ENCODE measurements around the gene GRB2. TPM values are rescaled to one million over a fixed set of nuclear protein-coding genes. Genes with fewer than 3 reads are reported as not detected.

Gene GRB2
- total RNA-seq, 4 donors from 2014 or later = 44.9 to 62.6 (median 58.7) TPM

DNA sequence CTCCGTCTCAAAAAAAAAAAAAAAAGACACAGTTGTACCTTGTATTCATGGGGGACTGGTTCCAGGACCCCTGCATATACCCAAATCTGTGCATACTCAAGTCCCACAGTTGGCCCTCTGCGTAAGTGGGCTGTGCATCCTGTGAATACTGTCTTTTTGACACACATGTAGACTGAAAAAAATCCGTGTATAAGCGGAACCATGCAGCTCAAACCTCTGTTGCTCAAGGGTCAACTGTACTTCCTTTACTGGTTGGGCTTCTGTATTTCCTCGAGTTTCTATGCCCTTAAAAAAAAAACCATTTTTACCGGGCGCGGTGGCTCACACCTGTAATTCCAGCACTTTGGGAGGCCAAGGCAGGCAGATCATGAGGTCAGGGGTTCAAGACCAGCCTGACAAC lies 52.3 kb downstream of the GRB2 start:
- no peaks in the 10 kb centered on the region for H3K36me3 ChIP-seq
- TF ChIP-seq, protein P1, sequence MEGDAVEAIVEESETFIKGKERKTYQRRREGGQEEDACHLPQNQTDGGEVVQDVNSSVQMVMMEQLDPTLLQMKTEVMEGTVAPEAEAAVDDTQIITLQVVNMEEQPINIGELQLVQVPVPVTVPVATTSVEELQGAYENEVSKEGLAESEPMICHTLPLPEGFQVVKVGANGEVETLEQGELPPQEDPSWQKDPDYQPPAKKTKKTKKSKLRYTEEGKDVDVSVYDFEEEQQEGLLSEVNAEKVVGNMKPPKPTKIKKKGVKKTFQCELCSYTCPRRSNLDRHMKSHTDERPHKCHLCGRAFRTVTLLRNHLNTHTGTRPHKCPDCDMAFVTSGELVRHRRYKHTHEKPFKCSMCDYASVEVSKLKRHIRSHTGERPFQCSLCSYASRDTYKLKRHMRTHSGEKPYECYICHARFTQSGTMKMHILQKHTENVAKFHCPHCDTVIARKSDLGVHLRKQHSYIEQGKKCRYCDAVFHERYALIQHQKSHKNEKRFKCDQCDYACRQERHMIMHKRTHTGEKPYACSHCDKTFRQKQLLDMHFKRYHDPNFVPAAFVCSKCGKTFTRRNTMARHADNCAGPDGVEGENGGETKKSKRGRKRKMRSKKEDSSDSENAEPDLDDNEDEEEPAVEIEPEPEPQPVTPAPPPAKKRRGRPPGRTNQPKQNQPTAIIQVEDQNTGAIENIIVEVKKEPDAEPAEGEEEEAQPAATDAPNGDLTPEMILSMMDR (IDR thresholded peaks at IDR 0.05) = no peak
- TF ChIP-seq POLR2AphosphoS5 (IDR thresholded peaks at IDR 0.05) = no peak
- no peaks in the 10 kb centered on the region for H3K9me3 ChIP-seq
- no peaks in the 10 kb centered on the region for H3K27me3 ChIP-seq
- no peak overlapping the region for H3K4me3 ChIP-seq
- no peak overlapping the region for H3K27ac ChIP-seq
- WGBS = 95% methylated on average over 8 of the region's 8 CpGs
- H3K4me1 ChIP-seq = peaks cover 17% of the 10 kb centered on the region
- no peak for DNase-seq (ENCODE audit: low spot score in 2 of 2)

DNA sequence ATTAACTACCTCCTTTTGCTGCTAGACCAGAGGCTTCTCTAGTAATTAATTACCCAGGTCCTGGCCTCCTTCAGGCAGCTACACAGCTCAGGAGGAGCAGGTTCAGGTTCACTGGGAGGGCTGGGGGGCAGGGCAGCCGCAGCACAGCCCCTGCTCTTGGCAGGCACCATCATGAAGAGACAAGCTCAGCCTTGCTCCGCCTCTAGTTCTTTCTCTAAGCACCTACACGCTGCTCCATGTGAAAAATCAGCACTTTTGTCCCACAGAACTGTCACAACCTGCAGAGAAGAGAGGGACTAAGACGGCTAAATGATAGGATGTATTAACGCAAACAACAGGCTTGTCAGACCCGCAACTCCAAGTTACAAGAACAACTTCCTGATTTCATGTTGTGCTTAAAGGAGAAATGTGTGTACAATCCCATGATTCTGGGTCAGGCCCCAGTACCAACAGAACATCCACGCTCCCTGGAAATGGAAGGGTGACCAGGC lies 53.4 kb downstream of the GRB2 start:
- H3K9me3 ChIP-seq = no peaks in the 10 kb centered on the region
- no peak overlapping the region for H3K27ac ChIP-seq
- no peaks in the 10 kb centered on the region for H3K27me3 ChIP-seq
- DNase-seq (ENCODE audit: low spot score in 2 of 2) = no peak
- H3K4me1 ChIP-seq = peaks cover 24% of the 10 kb centered on the region
- 25% methylated on average over 7 of the region's 7 CpGs for WGBS
- no peak overlapping the region for H3K4me3 ChIP-seq
- H3K36me3 ChIP-seq = no peaks in the 10 kb centered on the region
- TF ChIP-seq EP300 (IDR thresholded peaks at IDR 0.05) = no peak
- TF ChIP-seq, protein P1 (IDR thresholded peaks at IDR 0.05) = no peak
- TF ChIP-seq POLR2AphosphoS5 (IDR thresholded peaks at IDR 0.05) = no peak
- no peak for TF ChIP-seq POLR2A (IDR thresholded peaks at IDR 0.05)

DNA sequence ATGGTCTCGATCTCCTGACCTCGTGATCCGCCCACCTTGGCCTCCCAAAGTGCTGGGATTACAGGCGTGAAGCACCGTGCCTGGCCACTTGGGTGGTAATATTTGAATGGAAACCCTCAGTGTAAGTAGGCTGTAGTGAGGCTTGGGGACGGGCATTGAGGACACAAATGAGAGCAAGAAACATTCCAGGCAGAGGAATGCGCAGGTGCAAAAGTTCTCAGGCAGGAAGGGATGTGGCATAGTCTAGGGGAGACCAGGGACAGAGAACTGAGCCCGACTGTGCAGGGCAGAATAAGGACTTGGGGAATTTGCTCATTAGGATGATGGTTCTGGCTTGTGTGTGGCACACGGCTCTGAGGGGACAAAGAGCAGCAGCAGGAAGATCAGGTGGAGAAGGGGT lies 54.8 kb downstream of the GRB2 start:
- TF ChIP-seq EP300 (IDR thresholded peaks at IDR 0.05) = no peak
- TF ChIP-seq, protein P1 (IDR thresholded peaks at IDR 0.05) = no peak
- no peak for TF ChIP-seq POLR2AphosphoS5 (IDR thresholded peaks at IDR 0.05)
- no peak for TF ChIP-seq POLR2A (IDR thresholded peaks at IDR 0.05)
- no peak for DNase-seq (ENCODE audit: low spot score in 2 of 2)
- peaks cover 32% of the 10 kb centered on the region for H3K4me1 ChIP-seq
- H3K27ac ChIP-seq = no peak overlapping the region
- H3K9me3 ChIP-seq = no peaks in the 10 kb centered on the region
- H3K27me3 ChIP-seq = no peaks in the 10 kb centered on the region
- no peaks in the 10 kb centered on the region for H3K36me3 ChIP-seq
- 91% methylated on average over 9 of the region's 9 CpGs for WGBS
- no peak overlapping the region for H3K4me3 ChIP-seq

DNA sequence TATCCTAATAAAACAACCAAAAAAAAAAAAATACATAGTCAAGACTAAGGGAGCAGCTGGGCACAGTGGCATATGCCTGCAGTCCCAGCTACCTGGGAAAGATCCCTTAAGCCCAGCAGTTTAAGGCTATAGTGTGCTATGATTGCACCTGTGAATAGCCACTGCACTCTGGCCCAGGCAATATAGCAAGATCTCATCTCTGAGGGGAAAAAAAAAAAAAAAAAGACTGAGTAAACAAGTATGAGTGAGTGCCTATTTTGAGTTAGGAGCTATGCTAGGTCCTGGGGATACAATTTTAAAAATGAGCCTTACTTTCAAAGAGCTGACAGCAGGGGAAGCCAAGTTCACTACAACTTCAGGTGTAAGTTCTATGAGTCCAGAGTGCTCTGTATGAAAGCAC lies 55.4 kb downstream of the GRB2 start:
- no peaks in the 10 kb centered on the region for H3K9me3 ChIP-seq
- H3K27ac ChIP-seq = no peak overlapping the region
- no peak for DNase-seq (ENCODE audit: low spot score in 2 of 2)
- no peak overlapping the region for H3K4me3 ChIP-seq
- H3K4me1 ChIP-seq = peaks cover 36% of the 10 kb centered on the region
- H3K36me3 ChIP-seq = no peaks in the 10 kb centered on the region
- no peaks in the 10 kb centered on the region for H3K27me3 ChIP-seq
- TF ChIP-seq POLR2A (IDR thresholded peaks at IDR 0.05) (no peak), POLR2AphosphoS5 (IDR thresholded peaks at IDR 0.05) (no peak), EP300 (IDR thresholded peaks at IDR 0.05) (no peak)
- TF ChIP-seq, protein P1 (IDR thresholded peaks at IDR 0.05) = no peak

DNA sequence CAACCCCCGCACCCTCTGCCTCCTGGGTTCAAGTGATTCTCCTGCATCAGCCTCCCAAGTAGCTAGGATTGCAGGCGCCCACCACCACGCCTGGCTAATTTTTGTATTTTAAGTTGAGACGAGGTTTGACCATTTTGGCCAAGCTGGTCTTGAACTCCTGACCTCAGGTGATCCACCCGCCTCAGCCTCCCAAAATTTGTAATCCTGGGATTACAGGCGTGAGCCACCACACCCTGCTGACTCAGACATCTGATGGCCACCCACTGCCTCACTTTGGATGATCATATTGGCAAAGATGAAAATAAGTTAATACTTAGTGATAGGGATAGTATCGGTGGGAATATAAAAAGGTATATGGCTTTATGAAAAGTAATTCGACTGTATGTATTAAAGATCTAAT lies 55.9 kb downstream of the GRB2 start:
- peaks cover 38% of the 10 kb centered on the region for H3K4me1 ChIP-seq
- H3K4me3 ChIP-seq = no peak overlapping the region
- TF ChIP-seq POLR2A (IDR thresholded peaks at IDR 0.05) (no peak), POLR2AphosphoS5 (IDR thresholded peaks at IDR 0.05) (no peak), EP300 (IDR thresholded peaks at IDR 0.05) (no peak)
- TF ChIP-seq, protein P1 (IDR thresholded peaks at IDR 0.05) = no peak
- H3K27ac ChIP-seq = no peak overlapping the region
- no peaks in the 10 kb centered on the region for H3K27me3 ChIP-seq
- DNase-seq (ENCODE audit: low spot score in 2 of 2) = no peak
- H3K36me3 ChIP-seq = no peaks in the 10 kb centered on the region
- 85% methylated on average over 8 of the region's 8 CpGs for WGBS
- no peaks in the 10 kb centered on the region for H3K9me3 ChIP-seq
